Measurements from ENCODE around the gene TFAP2C.

- TF ChIP-seq, protein P1, sequence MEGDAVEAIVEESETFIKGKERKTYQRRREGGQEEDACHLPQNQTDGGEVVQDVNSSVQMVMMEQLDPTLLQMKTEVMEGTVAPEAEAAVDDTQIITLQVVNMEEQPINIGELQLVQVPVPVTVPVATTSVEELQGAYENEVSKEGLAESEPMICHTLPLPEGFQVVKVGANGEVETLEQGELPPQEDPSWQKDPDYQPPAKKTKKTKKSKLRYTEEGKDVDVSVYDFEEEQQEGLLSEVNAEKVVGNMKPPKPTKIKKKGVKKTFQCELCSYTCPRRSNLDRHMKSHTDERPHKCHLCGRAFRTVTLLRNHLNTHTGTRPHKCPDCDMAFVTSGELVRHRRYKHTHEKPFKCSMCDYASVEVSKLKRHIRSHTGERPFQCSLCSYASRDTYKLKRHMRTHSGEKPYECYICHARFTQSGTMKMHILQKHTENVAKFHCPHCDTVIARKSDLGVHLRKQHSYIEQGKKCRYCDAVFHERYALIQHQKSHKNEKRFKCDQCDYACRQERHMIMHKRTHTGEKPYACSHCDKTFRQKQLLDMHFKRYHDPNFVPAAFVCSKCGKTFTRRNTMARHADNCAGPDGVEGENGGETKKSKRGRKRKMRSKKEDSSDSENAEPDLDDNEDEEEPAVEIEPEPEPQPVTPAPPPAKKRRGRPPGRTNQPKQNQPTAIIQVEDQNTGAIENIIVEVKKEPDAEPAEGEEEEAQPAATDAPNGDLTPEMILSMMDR (IDR thresholded peaks at IDR 0.05): no peak
- TF ChIP-seq EP300 (IDR thresholded peaks at IDR 0.05) (no peak), POLR2A (IDR thresholded peaks at IDR 0.05) (no peak)
These were observed at the start of gene TFAP2C for GRCh38 chr20:56628873-56629463.

All from tibial nerve (tissue), 4 donors.